Fibroblast of lung (primary cell): ENCODE data around the gene STK4. TPM values are rescaled to one million over a fixed set of nuclear protein-coding genes. Genes with fewer than 3 reads are reported as not detected.

Source experiments
- DNase-seq, 2 donors: peaks; one replicate each; pipeline versions ENCODE4 v3.0.0 to v3.0.0-alpha.2; 2010; ENCODE audit warnings: low read depth in 2 of 2
- H2AFZ ChIP-seq: 2 replicates; pipeline ENCODE4 v1.5.1; 2012; ENCODE audit warnings: low read length, control low read depth, inconsistent platforms
- H3K27ac ChIP-seq: 2 replicates; pipeline ENCODE4 v1.5.1; 2011; ENCODE audit warnings: low read length, control low read depth; ENCODE audit not compliant: insufficient read depth
- H3K27me3 ChIP-seq: 2 replicates; pipeline ENCODE4 v1.5.1; 2011; ENCODE audit warnings: mild to moderate bottlenecking, low read length; ENCODE audit not compliant: control insufficient read depth, insufficient read depth
- H3K36me3 ChIP-seq: 2 replicates; pipeline ENCODE4 v1.5.1; 2011; ENCODE audit warnings: low read length; ENCODE audit not compliant: control insufficient read depth, insufficient read depth
- H3K4me1 ChIP-seq: 2 replicates; pipeline ENCODE4 v1.5.1; 2011; ENCODE audit warnings: low read length; ENCODE audit not compliant: control insufficient read depth, insufficient read depth; ENCODE audit errors: extremely low read depth
- H3K4me2 ChIP-seq: 2 replicates; pipeline ENCODE4 v1.5.1; 2011; ENCODE audit warnings: low read length, control low read depth; ENCODE audit not compliant: insufficient read depth; ENCODE audit errors: extremely low read depth
- H3K4me3 ChIP-seq, 4 experiments: fragments of 200-600 bp in 1 of 4; sonication (generic) in 1 of 4; replicated peaks in 1 of 4; 2 replicates each; pipeline ENCODE4 v1.5.1; 2011 to 2016; ENCODE audit warnings: low read length in 4 of 4, low read depth in 3 of 4, mild to moderate bottlenecking in 3 of 4, control low read depth in 2 of 4, inconsistent platforms in 1 of 4, mixed read lengths in 1 of 4; ENCODE audit not compliant: insufficient read depth in 1 of 4; ENCODE audit errors: control extremely low read depth in 1 of 4
- H3K79me2 ChIP-seq: 2 replicates; pipeline ENCODE4 v1.5.1; 2012; ENCODE audit warnings: mild to moderate bottlenecking, low read length, inconsistent platforms; ENCODE audit not compliant: control insufficient read depth, insufficient read depth
- H3K9ac ChIP-seq: 2 replicates; pipeline ENCODE4 v1.5.1; 2011; ENCODE audit warnings: mild to moderate bottlenecking, low read length, control low read depth; ENCODE audit not compliant: insufficient read depth
- H3K9me3 ChIP-seq: 2 replicates; pipeline ENCODE4 v1.5.1; 2012; ENCODE audit warnings: low read depth, low read length; ENCODE audit not compliant: control insufficient read depth, insufficient read depth
- H4K20me1 ChIP-seq: 2 replicates; pipeline ENCODE4 v1.5.1; 2011; ENCODE audit warnings: low read length; ENCODE audit not compliant: control insufficient read depth, insufficient read depth; ENCODE audit errors: extremely low read depth
- EZH2 ChIP-seq: IDR thresholded peaks from 2 replicates; pipeline ENCODE4 v1.5.1; 2012; ENCODE audit warnings: low read length, control low read depth, mild to moderate bottlenecking; ENCODE audit errors: missing control alignments
- polyA plus RNA-seq, 2 donors: library from polyadenylated mRNA; depleted of rRNA in 1 of 2; stranded (reverse) in 1 of 2; unstranded in 1 of 2; fragments of >200 nt; gene quantifications; 2 replicates each; pipeline ENCODE4 v1.2.1, GENCODE V29; 2011 to 2012; ENCODE audit warnings: missing spikeins in 1 of 2
- total RNA-seq: library from RNA; depleted of rRNA; stranded (reverse); fragments of >200 nt; gene quantifications from 2 replicates; pipeline ENCODE4 v1.2.1, GENCODE V29; 2014
- TF ChIP-seq, protein P1 (sequence below), 2 donors: IDR thresholded peaks in 1 of 2; conservative IDR thresholded peaks in 1 of 2; 1 replicate in 1 of 2; 2 replicates in 1 of 2; pipeline ENCODE4 v1.5.1; 2011 to 2012; ENCODE audit warnings: low read length in 2 of 2, control low read depth in 1 of 2, inconsistent platforms in 1 of 2, low read depth in 1 of 2, mild to moderate bottlenecking in 1 of 2

The STK4 gene
- total and polyA plus RNA-seq, 2 donors (not counting 1 experiment from before 2014, with no cell fraction given) = 19.0 to 31.7 TPM

DNA sequence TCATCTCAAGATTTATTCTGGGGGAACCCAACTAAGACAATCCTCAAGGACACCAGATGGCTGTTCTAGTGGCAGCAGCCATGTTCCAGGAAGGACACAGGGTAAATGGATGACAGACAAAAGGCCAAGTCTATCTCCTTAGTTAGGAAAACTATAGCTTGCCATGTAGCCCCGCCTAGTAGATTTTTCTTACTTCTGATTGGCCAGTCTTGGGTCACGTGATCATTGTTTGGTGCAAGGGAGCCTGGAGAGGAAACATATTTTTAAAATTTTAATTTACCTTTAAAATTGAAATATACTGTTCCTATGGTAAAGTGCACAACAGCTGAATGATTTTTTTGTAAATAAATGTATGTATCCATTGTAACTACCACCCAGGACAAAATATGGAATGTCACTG is 139.0 kb downstream of the STK4 start:
- Histone ChIP-seq H4K20me1 (no peaks in the 10 kb centered on the region), H2AFZ (no peak overlapping the region), H3K36me3 (no peaks in the 10 kb centered on the region), H3K4me3 (no peak overlapping the region), H3K9me3 (no peaks in the 10 kb centered on the region), H3K27ac (no peak overlapping the region), H3K27me3 (no peaks in the 10 kb centered on the region), H3K9ac (no peak overlapping the region), H3K79me2 (no peaks in the 10 kb centered on the region), H3K4me2 (no peak overlapping the region), H3K4me1 (no peaks in the 10 kb centered on the region)
- DNase-seq = no peak
- no peak for TF ChIP-seq EZH2

DNA sequence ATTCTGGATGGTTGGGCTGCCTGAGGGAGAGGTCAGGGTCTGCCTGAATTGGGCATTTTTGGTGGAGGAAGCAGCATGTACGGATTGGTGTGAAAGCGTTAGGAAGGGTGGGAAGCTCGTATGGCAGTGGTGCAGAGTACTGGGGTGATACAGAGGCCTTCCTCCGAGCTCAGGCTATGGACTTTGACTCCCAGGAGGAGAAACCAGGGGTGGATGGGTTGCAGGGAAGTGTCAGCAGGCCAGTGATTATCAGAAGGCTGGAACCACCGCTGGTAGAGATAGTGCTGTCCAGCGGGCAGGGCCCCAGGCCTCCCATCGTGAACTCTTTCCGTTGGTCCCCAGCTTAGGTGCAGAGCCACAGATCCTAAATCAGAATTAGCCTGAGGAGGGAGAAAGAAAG is 143.3 kb downstream of the STK4 start:
- H3K36me3 ChIP-seq = no peaks in the 10 kb centered on the region
- H3K27me3 ChIP-seq = peaks cover 5% of the 10 kb centered on the region
- no peak overlapping the region for H2AFZ ChIP-seq
- no peaks in the 10 kb centered on the region for H3K79me2 ChIP-seq
- TF ChIP-seq EZH2 = no peak
- TF ChIP-seq, protein P1, sequence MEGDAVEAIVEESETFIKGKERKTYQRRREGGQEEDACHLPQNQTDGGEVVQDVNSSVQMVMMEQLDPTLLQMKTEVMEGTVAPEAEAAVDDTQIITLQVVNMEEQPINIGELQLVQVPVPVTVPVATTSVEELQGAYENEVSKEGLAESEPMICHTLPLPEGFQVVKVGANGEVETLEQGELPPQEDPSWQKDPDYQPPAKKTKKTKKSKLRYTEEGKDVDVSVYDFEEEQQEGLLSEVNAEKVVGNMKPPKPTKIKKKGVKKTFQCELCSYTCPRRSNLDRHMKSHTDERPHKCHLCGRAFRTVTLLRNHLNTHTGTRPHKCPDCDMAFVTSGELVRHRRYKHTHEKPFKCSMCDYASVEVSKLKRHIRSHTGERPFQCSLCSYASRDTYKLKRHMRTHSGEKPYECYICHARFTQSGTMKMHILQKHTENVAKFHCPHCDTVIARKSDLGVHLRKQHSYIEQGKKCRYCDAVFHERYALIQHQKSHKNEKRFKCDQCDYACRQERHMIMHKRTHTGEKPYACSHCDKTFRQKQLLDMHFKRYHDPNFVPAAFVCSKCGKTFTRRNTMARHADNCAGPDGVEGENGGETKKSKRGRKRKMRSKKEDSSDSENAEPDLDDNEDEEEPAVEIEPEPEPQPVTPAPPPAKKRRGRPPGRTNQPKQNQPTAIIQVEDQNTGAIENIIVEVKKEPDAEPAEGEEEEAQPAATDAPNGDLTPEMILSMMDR (conservative IDR thresholded peaks at IDR 0.05 in 1 of 2, IDR thresholded peaks at IDR 0.05 in 1 of 2; ENCODE audit: low read depth in 1 of 2, low read length in 2 of 2) = no peak
- no peak overlapping the region for H3K4me3 ChIP-seq
- no peaks in the 10 kb centered on the region for H3K9me3 ChIP-seq
- H3K9ac ChIP-seq = no peak overlapping the region
- H3K27ac ChIP-seq = no peak overlapping the region
- DNase-seq = no peak
- no peaks in the 10 kb centered on the region for H3K4me1 ChIP-seq
- no peaks in the 10 kb centered on the region for H4K20me1 ChIP-seq
- H3K4me2 ChIP-seq = no peak overlapping the region

DNA sequence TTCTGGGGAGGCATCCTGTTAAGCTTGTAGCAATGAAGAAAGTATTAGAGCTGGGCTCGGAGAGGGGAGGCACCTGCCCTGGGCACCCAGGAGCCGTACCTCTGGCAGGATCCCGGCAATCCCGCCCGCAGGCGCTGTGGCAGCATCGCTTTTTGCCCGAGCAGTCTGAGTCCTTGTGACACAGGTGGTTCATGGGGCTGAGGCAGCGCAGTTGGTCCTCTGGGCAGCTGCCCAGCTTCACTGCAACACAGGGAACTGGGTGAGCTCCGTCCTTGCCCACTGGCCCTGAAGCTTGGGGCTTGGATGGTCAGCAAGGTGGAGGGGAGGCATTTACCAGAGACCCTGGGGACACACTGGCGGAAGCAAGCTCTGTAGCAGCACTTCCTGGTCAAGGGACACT is 144.0 kb downstream of the STK4 start:
- no peak overlapping the region for H3K4me2 ChIP-seq
- no peaks in the 10 kb centered on the region for H3K79me2 ChIP-seq
- H3K27me3 ChIP-seq = peaks cover 7% of the 10 kb centered on the region
- H3K4me3 ChIP-seq = no peak overlapping the region
- no peak overlapping the region for H3K27ac ChIP-seq
- H3K4me1 ChIP-seq = no peaks in the 10 kb centered on the region
- H3K36me3 ChIP-seq = no peaks in the 10 kb centered on the region
- TF ChIP-seq, protein P1 (conservative IDR thresholded peaks at IDR 0.05 in 1 of 2, IDR thresholded peaks at IDR 0.05 in 1 of 2; ENCODE audit: low read depth in 1 of 2, low read length in 2 of 2) = no peak
- TF ChIP-seq EZH2 = no peak
- H4K20me1 ChIP-seq = no peaks in the 10 kb centered on the region
- no peak for DNase-seq
- no peak overlapping the region for H2AFZ ChIP-seq
- H3K9me3 ChIP-seq = no peaks in the 10 kb centered on the region
- no peak overlapping the region for H3K9ac ChIP-seq
